Skin epidermis (tissue), 12 donors: ENCODE data around the gene NALCN.
"Not testable (repeated sequence)": the region's sequence is repeated elsewhere in the genome, so short reads cannot be mapped to it uniquely, and the experiment has no call there.

Experiments used
- H3K27ac ChIP-seq, 21 experiments: fragments of 200-600 bp; sonication (generic) in 11 of 21; one replicate each; pipeline ENCODE4 v1.5.0; 2020; ENCODE audit warnings: mild to moderate bottlenecking in 3 of 21, inconsistent platforms in 2 of 21, moderate library complexity in 2 of 21
- H3K4me3 ChIP-seq, 7 experiments: fragments of 200-600 bp; sonication (generic) in 2 of 7; one replicate each; pipeline ENCODE4 v1.5.0; 2020; ENCODE audit warnings: inconsistent platforms in 2 of 7, mild to moderate bottlenecking in 2 of 7, moderate library complexity in 1 of 7

NALCN gene

GRCh38 chr13:101346942-101347728 is 69.2 kb downstream of the NALCN start:
- Histone ChIP-seq H3K27ac (no peak overlapping the region), H3K4me3 (no peak overlapping the region)

GRCh38 chr13:101346161-101346560 is 70.1 kb downstream of the NALCN start:
- H3K4me3 ChIP-seq, result no peak overlapping the region

GRCh38 chr13:101343128-101343787 is 73.0 kb downstream of the NALCN start:
- Histone ChIP-seq H3K4me3 (no peak overlapping the region), H3K27ac (no peak overlapping the region)

More at GRCh38 chr13:101346161-101346560, 70.1 kb downstream of the NALCN start:
- no peak overlapping the region for H3K27ac ChIP-seq

GRCh38 chr13:101341464-101341863 is 74.8 kb downstream of the NALCN start:
- Histone ChIP-seq H3K4me3 (no peak overlapping the region), H3K27ac (no peak overlapping the region)

GRCh38 chr13:101339202-101339601 is 77.1 kb downstream of the NALCN start:
- no peak overlapping the region for H3K27ac ChIP-seq
- no peak overlapping the region for H3K4me3 ChIP-seq

GRCh38 chr13:101332583-101332982 is 83.7 kb downstream of the NALCN start:
- no peak overlapping the region for H3K27ac ChIP-seq
- no peak overlapping the region for H3K4me3 ChIP-seq

- Histone ChIP-seq H3K27ac (no peak overlapping the region), H3K4me3 (no peak overlapping the region)
These were observed 84.6 kb downstream of the NALCN start for GRCh38 chr13:101331731-101332130.

- Histone ChIP-seq H3K27ac (no peak overlapping the region), H3K4me3 (no peak overlapping the region)
These were observed 88.4 kb downstream of the NALCN start for GRCh38 chr13:101327871-101328270.

GRCh38 chr13:101326710-101327109 is 89.6 kb downstream of the NALCN start:
- Histone ChIP-seq H3K27ac (no peak overlapping the region), H3K4me3 (no peak overlapping the region)

GRCh38 chr13:101325423-101325822 is 90.9 kb downstream of the NALCN start:
- Histone ChIP-seq H3K4me3 (no peak overlapping the region), H3K27ac (no peak overlapping the region)

GRCh38 chr13:101323601-101324000 is 92.7 kb downstream of the NALCN start:
- H3K27ac ChIP-seq, result no peak overlapping the region
- H3K4me3 ChIP-seq, result no peak overlapping the region

- Histone ChIP-seq H3K27ac (no peak overlapping the region), H3K4me3 (no peak overlapping the region)
These were observed 98.3 kb downstream of the NALCN start for GRCh38 chr13:101317986-101318523.

- H3K27ac ChIP-seq, H3K4me3 ChIP-seq: not testable (repeated sequence)
These were observed 102.8 kb downstream of the NALCN start for GRCh38 chr13:101313479-101313878.

GRCh38 chr13:101309014-101309619 is 107.2 kb downstream of the NALCN start:
- peak overlapping the region in 3 of 21 experiments; percentile 6 to 71 (median 68) for H3K27ac ChIP-seq
- H3K4me3 ChIP-seq, result no peak overlapping the region

- Histone ChIP-seq H3K27ac (peak overlapping the region in 8 of 21 experiments; percentile 6 to 71 (median 43)), H3K4me3 (no peak overlapping the region)
These were observed 107.9 kb downstream of the NALCN start for GRCh38 chr13:101308247-101309013.

GRCh38 chr13:101307181-101307701 is 109.1 kb downstream of the NALCN start:
- H3K27ac ChIP-seq, result peak overlapping the region in 3 of 21 experiments; percentile 3 to 75 (median 71)
- H3K4me3 ChIP-seq, result no peak overlapping the region

- Histone ChIP-seq H3K4me3 (no peak overlapping the region), H3K27ac (peak overlapping the region in 5 of 21 experiments; percentile 2 to 75 (median 60))
These were observed 109.5 kb downstream of the NALCN start for GRCh38 chr13:101306773-101307172.

- H3K4me3 ChIP-seq, result no peak overlapping the region
- H3K27ac ChIP-seq, result peak overlapping the region in 1 of 21 experiments; percentile 75
These were observed 110.3 kb downstream of the NALCN start for GRCh38 chr13:101305981-101306411.

- Histone ChIP-seq H3K27ac (peak overlapping the region in 2 of 21 experiments; percentile 1 to 55), H3K4me3 (no peak overlapping the region)
These were observed 112.8 kb downstream of the NALCN start for GRCh38 chr13:101303521-101303920.
